GM19438 (cell line): ENCODE data around the gene FAM161B.
"Not testable (repeated sequence)": the region's sequence is repeated elsewhere in the genome, so short reads cannot be mapped to it uniquely, and the experiment has no call there.

Experiments
- ATAC-seq: cut with Tn5 transposase; IDR thresholded peaks from one replicate; pipeline ENCODE4 v1.9.1; 2021; ENCODE audit warnings: low read depth; ENCODE audit not compliant: unreplicated experiment

Gene FAM161B

DNA sequence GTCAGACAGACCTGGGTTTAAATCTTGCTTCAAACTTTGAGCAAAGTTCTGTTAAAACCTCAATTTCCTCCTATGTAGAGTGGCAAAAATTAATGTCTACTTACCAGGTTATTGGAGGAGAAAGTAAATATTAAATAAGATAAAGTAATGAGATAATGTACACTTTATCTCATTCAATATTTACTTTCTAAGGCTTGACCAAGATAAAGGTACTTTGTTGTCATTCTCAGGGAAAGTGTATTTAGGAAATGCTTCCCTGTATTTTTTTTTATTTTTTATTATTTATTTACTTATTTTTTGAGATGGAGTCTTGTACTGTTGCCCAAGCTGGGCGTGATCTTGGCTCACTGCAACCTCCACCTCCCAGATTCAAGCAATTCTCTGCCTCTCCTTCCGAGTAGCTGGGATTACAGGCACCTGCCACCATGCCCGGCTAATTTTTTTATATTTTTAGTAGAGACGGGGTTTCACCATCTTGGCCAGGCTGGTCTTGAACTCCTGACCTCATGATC, 4.7 kb downstream of the FAM161B start:
- ATAC-seq, result no peak

DNA sequence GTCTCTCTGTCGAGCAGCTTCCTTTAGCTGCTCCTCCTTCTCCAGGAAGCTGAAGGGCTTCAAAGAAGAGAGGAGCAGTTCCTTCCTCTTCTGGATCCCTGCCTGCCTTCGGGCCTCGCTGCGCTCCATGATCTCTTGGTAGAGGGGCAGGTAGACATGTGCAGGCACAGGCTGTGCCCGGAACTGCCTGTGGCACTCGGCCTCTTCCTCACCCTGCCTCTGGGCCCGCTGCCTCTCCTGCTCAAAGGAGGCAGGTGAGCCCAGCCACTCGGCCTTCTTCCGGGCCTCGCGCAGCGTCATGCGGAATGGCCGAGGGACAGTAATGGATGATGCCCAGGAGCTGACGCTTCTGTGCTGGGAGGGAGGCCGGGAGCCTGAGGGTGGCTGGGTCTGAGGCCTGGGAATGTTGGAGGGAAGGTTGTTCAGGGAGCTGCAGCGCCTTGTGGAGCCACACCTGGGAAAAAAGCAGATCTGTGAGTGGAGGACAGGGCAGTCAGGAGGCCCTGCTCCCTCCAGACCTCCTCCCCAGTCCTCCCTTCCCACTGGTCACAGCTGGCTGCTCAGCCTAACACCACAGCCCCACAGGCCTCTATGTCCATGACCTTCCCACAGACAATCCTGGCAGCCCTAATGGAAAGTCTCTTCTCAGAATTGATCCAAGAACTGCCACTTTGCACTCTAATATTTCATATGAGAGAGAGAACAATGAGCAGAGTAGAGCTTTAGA, 5.3 kb downstream of the FAM161B start:
- no peak for ATAC-seq

DNA sequence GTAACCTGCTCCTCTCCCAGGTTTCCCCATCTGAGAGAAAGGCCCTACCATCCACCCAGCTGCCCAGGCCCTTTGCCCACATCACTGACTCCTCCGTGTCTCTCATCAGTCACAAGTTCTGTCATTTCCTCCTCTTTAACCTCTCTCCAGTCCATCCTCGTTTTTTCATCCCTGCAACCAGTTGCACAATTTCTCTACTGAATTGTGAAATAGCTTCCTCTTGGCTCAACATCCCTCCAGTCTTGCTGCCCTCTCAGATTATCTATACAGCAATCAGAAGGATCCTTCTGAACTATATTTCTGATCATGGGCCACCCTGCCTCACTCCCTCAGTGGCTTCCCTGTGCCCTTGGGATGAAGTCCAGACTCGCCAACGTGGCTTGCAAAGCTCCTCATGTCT, 6.8 kb downstream of the FAM161B start:
- no peak for ATAC-seq

DNA sequence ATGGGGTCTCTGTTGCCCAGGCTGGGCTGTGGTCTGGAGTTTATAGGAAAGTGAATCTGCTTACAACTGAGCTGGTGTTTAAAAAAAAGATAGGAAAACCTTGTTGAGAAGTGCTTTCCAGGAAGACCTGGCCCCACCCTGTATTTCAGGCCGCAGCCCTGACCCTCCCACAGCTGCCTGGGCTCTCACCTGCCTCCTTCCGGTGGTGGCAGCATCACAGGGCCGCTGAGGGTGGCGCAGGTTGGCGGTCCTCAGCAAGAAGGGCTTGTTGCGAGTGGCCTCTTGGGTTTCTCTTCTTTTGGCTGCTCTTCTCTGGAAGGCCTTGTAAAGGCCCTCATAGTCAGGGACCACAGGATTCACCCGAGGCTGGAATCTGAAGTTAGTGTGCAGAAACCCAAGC, 7.7 kb downstream of the FAM161B start:
- no peak for ATAC-seq

DNA sequence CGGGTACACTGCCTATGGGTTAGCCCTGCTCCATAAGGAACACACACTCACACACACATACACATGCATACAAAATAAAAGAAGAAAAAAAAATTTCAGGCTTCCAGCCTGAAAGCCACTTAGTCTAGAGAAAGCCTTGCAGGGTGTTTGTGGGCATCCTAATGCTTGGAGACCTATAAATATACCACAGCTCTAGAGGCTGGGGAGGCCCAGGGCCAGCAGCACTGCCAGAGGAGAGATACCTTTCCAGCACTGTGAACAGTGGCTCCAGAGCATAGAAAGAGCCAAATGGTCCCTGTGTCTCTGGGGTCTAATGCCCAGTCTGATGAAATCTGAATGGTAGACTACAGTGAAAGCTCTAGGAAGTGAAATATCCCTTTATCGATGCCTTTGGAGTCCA, 12.9 kb downstream of the FAM161B start:
- no peak for ATAC-seq

DNA sequence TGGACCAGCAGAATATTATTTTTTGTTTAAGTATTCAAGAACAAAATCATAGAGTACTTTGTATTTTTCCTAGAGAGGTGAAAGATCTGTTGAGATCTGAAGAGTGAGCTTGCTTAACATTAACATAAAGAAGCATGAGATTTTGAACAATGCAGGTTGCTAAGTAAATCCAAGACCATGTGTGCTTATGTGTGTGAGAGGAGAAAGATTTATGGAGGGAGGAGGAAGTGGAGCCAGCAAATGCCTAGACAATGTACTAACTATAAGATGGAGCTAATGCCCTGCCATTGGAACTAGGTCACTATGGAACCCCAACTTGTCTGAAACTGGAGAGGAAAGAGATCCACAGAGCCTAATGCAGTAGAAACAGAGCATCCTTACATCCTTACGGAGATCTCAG, 13.3 kb downstream of the FAM161B start:
- ATAC-seq, result no peak

GRCh38 chr14:73935666-73936065, 14.2 kb downstream of the FAM161B start:
- ATAC-seq, result no peak

DNA sequence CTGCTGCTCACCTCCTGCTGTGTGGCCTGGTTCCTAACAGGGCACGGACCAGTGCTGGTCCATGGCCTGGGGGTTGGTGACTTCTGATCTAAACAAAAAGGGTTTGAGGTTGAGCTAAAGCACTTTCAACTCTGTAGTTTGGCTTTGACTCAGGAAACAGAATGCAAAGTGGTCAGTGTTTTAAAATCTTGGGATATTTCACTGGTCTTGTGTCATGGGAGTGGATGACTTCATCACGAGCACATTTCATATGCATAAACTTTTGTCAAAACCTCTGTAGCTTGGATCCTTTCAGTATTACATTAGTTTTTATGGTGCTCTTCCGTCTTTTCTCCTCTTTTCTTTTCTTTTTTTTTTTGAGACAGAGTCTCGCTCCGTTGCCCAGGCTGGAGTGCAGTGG, 25.6 kb downstream of the FAM161B start:
- ATAC-seq, result no peak

DNA sequence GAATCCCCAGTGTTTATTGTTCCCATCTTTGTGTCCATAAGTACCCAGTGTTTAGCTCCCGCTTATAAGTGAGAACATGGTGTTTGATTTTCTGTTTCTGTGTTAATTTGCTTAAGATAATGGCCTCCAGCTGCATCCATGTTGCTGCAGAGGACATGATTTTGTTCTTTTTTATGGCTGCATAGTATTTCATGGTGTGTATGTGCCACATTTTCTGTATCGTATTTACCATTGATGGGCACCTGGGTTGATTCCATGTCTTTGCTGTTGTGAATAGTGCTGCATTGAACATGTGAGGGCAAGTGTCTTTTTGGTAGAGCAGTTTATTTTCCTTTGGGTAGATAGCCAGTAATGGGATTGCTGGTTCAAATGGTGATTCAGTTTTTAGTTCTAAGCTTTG, 30.4 kb downstream of the FAM161B start:
- not testable (repeated sequence) for ATAC-seq

DNA sequence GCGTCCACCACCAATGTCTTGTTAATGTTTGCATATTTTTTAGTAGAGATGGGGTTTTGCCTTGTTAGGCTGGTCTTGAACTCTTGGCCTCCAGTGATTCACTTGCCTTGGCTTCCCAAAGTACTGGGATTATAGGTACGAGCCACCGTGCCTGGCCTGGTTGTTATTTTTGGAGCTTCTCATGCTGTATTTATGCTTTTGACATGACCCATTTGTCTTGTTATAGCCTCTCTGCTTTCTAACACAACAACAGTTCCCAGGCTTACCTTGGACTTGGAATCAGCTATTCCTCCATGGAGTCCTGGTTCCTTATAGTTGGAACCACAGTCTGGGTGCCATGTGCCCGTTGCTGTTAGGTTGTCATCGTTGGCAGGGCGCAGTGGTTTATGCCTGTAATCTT, 33.6 kb downstream of the FAM161B start:
- ATAC-seq, result no peak

DNA sequence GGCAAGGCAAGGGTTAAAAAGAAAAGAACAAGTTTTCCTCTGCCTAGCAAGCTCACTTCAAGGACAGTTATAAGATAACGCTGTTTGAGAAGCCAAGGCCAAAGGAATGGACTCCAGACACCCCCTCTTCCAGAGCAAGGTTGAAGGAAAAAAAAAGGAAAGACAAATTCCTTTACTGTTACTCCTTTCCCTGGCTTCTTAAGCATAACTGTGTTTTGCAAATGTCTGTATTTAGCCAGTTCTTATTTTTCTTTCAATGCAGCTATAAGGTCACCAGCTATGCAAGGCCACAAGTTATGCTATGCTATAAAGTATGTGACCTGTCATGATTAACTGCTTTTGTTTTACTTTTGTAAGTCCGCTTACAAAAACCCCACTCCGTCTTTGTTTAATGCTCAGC, 36.6 kb downstream of the FAM161B start:
- ATAC-seq, result no peak

DNA sequence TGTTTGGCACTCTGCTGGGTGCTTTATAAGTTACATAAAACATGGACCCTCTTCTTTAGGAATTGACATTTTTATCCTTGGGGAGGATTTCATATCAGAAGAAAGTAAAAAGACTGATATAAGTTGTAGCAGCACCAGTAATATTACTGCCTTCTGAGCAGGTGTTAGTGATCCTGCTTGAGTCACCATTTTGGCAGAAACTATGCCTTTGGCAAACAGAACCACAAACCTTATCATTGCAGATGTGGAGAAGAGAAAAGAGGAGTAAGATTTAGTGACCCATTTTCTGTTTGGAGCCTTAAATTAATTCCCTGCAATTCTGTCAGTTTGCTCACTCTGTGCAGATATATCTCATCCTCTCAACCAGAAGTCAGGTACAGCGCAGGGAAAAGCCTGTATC, 40.2 kb downstream of the FAM161B start:
- ATAC-seq, result no peak

DNA sequence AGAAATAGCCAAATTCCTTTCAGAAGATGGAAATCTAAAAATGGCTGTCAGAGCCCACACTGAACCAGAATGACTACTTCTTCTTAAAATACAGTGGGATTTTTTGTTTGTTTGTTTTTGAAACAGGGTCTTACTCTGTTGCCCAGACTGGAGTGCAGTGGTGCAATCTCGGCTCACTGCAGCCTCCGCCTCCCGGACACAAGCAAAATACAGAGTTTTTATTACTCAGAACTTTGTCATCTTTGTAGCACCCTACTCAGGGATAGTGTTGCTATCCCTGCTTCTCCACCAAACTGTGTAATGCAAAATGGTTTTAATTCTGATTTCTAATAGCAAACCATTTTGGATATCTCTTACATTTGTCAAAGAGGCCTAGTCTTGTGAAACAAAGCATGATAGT, 46.9 kb downstream of the FAM161B start:
- ATAC-seq, result no peak

GRCh38 chr14:73896521-73896920, 53.4 kb downstream of the FAM161B start:
- ATAC-seq, result no peak

DNA sequence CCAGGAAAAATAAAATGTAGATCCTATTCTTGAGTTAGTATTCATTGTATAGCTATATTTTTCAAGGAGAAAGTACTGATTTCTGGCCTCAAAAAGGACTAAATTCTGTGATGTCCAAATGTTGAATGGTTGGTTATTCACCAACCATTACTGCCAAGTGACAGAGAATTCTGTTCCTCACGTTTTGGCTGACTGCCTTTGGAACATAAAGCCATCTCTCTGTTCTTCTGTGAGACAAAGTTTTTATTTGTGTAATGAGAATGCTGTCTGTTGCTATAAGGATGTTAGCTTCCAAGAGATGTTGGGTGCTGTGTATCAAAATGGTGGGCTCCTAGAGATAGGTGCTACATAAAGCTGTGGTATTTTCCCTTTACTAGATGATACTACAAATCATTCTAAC, 54.0 kb downstream of the FAM161B start:
- ATAC-seq, result no peak

DNA sequence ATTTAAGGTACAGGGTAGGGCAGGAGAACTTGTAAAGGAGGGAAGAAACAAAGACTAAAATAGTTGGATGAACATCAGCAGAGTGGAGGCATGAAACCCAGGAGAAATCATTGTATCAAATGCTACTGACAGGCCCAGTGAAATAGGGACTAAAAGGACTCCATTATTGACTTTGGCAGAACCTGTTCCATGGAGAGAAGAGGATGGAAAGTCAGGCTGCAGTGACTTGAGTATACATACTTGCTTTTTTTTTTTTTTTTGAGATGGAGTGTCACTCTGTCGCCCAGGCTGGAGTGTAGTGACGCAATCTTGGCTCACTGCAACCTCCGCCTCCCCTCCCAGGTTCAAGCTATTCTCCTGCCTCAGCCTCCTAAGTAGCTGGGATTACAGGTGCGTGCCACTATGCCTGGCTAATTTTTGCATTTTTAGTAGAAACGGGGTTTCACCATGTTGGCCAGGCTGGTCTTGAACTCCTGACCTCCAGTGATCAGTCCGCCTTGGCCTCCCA, 55.7 kb downstream of the FAM161B start:
- ATAC-seq, result not testable (repeated sequence)

DNA sequence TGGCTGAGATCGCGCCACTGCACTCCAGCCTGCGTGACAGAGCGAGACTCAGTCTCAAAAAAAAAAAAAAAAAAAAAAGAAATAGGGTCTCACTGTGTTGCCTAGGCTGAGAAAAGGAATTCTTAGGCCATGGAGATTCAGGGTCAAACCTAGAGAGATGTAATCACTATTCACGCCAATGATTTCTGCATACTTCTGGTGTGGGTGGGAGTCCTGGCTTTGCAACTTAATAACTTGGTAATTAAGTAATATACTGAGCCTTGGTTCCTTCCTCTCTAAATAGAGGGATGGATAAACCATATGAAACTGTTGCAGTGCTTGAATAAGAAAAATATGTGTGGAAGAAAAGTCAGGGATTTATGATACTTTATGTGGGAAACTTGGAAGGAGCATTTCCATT, 60.5 kb downstream of the FAM161B start:
- ATAC-seq, result no peak

- ATAC-seq, result no peak
Observed at GRCh38 chr14:73888971-73889370, 60.9 kb downstream of the FAM161B start.

- ATAC-seq, result no peak
Observed at GRCh38 chr14:73888460-73888725, 61.5 kb downstream of the FAM161B start.

- no peak for ATAC-seq
Observed at GRCh38 chr14:73887694-73888459, 62.0 kb downstream of the FAM161B start.

DNA sequence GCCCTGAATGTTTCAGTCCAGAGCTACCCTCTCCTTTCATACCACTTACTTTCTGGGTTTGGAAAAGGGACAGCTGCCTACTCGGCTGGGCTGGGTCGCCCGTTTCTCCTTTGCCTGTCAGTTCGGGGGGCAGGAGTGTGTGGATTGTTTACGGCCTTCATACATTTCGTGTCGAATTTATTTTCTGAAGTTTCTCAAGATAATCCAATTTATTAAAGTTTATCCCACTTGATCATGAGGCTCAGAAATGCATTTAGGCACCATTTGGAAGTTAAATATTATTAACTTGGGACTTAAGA, 62.6 kb downstream of the FAM161B start:
- ATAC-seq, result no peak
